Measurements from ENCODE around the gene RMND1. TPM values are rescaled to one million over a fixed set of nuclear protein-coding genes. Genes with fewer than 3 reads are reported as not detected.

The RMND1 gene
- total RNA-seq, 4 donors from 2014 or later, result 30.2 to 48.5 (median 43.4) TPM

GRCh38 chr6:151493161-151493803, 41.4 kb upstream of the RMND1 start:
- H3K36me3 ChIP-seq, result no peaks in the 10 kb centered on the region
- TF ChIP-seq, protein P1, sequence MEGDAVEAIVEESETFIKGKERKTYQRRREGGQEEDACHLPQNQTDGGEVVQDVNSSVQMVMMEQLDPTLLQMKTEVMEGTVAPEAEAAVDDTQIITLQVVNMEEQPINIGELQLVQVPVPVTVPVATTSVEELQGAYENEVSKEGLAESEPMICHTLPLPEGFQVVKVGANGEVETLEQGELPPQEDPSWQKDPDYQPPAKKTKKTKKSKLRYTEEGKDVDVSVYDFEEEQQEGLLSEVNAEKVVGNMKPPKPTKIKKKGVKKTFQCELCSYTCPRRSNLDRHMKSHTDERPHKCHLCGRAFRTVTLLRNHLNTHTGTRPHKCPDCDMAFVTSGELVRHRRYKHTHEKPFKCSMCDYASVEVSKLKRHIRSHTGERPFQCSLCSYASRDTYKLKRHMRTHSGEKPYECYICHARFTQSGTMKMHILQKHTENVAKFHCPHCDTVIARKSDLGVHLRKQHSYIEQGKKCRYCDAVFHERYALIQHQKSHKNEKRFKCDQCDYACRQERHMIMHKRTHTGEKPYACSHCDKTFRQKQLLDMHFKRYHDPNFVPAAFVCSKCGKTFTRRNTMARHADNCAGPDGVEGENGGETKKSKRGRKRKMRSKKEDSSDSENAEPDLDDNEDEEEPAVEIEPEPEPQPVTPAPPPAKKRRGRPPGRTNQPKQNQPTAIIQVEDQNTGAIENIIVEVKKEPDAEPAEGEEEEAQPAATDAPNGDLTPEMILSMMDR (IDR thresholded peaks at IDR 0.05), result no peak
- TF ChIP-seq POLR2A (IDR thresholded peaks at IDR 0.05), result no peak
- H3K9me3 ChIP-seq, result no peaks in the 10 kb centered on the region
- H3K4me3 ChIP-seq (replicated peaks in 1 of 3), result peak overlapping the region; percentile 29 to 94 (median 72)
- H3K4me1 ChIP-seq, result peaks cover 0 to 8% of the 10 kb centered on the region in 2 donors
- no peak for DNase-seq
- peak overlapping the region; percentile 52 to 93 (median 93) for H3K27ac ChIP-seq
- no peaks in the 10 kb centered on the region for H3K27me3 ChIP-seq
- intact Hi-C loops (cut with DNase I), result no loop called here
- 22 to 36% methylated on average over 16 of the region's 16 CpGs for WGBS, 2 donors

DNA sequence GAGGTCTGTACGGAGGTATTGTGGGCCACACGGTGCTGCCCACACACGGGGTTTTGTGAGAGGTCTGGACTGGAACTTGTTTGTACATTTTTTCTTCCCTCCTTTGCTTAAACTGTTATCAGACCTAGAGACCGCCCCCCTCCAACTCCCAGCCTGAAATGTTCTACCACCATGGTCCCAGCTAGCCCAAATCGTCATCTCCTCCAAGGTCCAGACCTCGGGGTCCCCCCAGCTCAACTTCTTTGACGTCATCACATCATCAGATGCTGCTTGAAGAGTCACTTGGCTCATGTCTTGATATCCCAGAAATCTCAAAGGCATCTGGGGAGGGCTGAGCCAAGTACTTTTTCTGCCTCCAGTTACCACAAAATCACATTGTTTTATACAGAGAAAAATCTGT, 39.1 kb upstream of the RMND1 start:
- intact Hi-C loops (cut with DNase I), result no loop called here
- Histone ChIP-seq H3K36me3 (no peaks in the 10 kb centered on the region), H3K4me1 (peaks cover 0 to 5% of the 10 kb centered on the region in 2 donors), H3K27ac (no peak overlapping the region), H3K9me3 (no peaks in the 10 kb centered on the region), H3K27me3 (no peaks in the 10 kb centered on the region), H3K4me3 (replicated peaks in 1 of 3) (no peak overlapping the region)
- 74 to 75% methylated on average over 7 of the region's 7 CpGs for WGBS, 2 donors
- TF ChIP-seq, protein P1 (IDR thresholded peaks at IDR 0.05), result no peak
- TF ChIP-seq POLR2A (IDR thresholded peaks at IDR 0.05), result no peak
- no peak for DNase-seq

DNA sequence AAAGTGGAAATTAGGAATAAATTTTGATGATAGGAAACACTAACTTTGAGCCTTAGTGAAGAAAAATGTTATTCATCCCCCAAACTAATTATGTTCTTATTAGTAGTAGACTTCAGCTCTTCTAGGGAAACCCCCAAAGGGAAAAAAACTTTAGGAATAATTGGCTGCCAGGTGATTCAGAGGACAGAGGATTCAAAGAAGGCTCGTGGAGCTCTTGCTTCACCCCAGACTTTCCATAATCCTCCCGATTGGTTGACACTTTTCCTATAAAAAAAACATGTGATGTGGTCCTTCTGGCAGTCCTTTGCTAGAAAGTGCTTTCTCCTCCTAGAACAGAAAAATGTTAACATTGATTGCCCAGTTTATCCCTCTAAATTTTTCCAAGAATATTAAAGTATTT, 36.3 kb upstream of the RMND1 start:
- no peak overlapping the region for H3K4me3 ChIP-seq (replicated peaks in 1 of 3)
- H3K36me3 ChIP-seq, result no peaks in the 10 kb centered on the region
- 60 to 68% methylated on average over 2 of the region's 2 CpGs for WGBS, 2 donors
- no peaks in the 10 kb centered on the region for H3K27me3 ChIP-seq
- no peak overlapping the region for H3K27ac ChIP-seq
- no peaks in the 10 kb centered on the region for H3K9me3 ChIP-seq
- TF ChIP-seq, protein P1 (IDR thresholded peaks at IDR 0.05), result no peak
- no peak for TF ChIP-seq POLR2A (IDR thresholded peaks at IDR 0.05)
- DNase-seq, result no peak
- intact Hi-C loops (cut with DNase I), result no loop called here
- peaks cover 0 to 2% of the 10 kb centered on the region in 2 donors for H3K4me1 ChIP-seq

- Histone ChIP-seq H3K27ac (no peak overlapping the region), H3K9me3 (no peaks in the 10 kb centered on the region), H3K4me1 (peaks cover 0 to 9% of the 10 kb centered on the region in 2 donors), H3K4me3 (replicated peaks in 1 of 3) (no peak overlapping the region), H3K36me3 (no peaks in the 10 kb centered on the region), H3K27me3 (no peaks in the 10 kb centered on the region)
- DNase-seq, result no peak
- intact Hi-C loops (cut with DNase I), result no loop called here
- no peak for TF ChIP-seq POLR2A (IDR thresholded peaks at IDR 0.05)
- TF ChIP-seq, protein P1 (IDR thresholded peaks at IDR 0.05), result no peak
Measured at GRCh38 chr6:151483994-151484393, 32.1 kb upstream of the RMND1 start.

DNA sequence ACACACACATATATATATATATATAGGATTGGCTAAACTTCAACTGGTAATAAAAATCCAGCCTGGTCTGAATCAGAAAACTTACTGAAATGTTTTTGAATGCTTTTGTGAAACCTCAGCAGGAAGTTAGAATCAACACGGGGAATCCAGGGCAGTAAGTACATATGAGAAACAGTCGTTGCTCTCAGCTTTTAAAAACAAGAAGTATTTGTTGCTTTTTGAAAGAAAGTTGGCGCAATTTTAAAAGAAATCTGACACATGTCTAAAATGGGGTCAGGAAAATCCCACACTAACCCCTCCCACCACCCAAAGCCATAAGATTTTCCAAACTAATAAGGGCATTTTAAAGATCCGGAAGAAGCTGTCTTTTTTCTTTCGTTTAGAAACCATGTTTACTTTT, 30.4 kb upstream of the RMND1 start:
- H3K9me3 ChIP-seq, result no peaks in the 10 kb centered on the region
- 21 to 31% methylated on average over 5 of the region's 5 CpGs for WGBS, 2 donors
- peak overlapping the region in 1 of 3 donors; percentile 37 for H3K27ac ChIP-seq
- H3K4me3 ChIP-seq (replicated peaks in 1 of 3), result peak overlapping the region in 1 of 3 donors; percentile 3
- H3K4me1 ChIP-seq, result peaks cover 0 to 9% of the 10 kb centered on the region in 2 donors
- no peaks in the 10 kb centered on the region for H3K27me3 ChIP-seq
- intact Hi-C loops (cut with DNase I), result no loop called here
- TF ChIP-seq, protein P1 (IDR thresholded peaks at IDR 0.05), result no peak
- no peak for TF ChIP-seq POLR2A (IDR thresholded peaks at IDR 0.05)
- H3K36me3 ChIP-seq, result no peaks in the 10 kb centered on the region
- no peak for DNase-seq

Data from thyroid gland (tissue), 4 donors.